GM23338 (cell line): ENCODE data around the gene SEPHS1. TPM values are rescaled to one million over a fixed set of nuclear protein-coding genes. Genes with fewer than 3 reads are reported as not detected.

Source experiments
- ATAC-seq: fragments of 200-7000 bp; cut with Tn5 transposase; 3 replicates; pipeline ENCODE4 v1.9.1; 2020
- DNase-seq: peaks from one replicate; pipeline ENCODE4 v3.0.0-alpha.2; 2015; ENCODE audit warnings: low spot score
- H2AFZ ChIP-seq: fragments of 200-600 bp; sonication (generic); 2 replicates; pipeline ENCODE4 v1.8.0; 2016; ENCODE audit warnings: antibody characterized with exemption, mild to moderate bottlenecking, moderate library complexity
- H3F3A ChIP-seq: fragments of 200-600 bp; sonication (generic); replicated peaks from 2 replicates; pipeline ENCODE4 v1.8.0; 2017; ENCODE audit warnings: antibody characterized with exemption, mixed run types, low read depth
- H3K27ac ChIP-seq: fragments of 200-600 bp; sonication (generic); 2 replicates; pipeline ENCODE4 v1.6.1; 2016; ENCODE audit warnings: low read depth
- H3K27me3 ChIP-seq: fragments of 200-600 bp; sonication (generic); 2 replicates; pipeline ENCODE4 v1.8.0; 2016; ENCODE audit warnings: mild to moderate bottlenecking, mixed run types, moderate library complexity; ENCODE audit not compliant: insufficient read depth
- H3K36me3 ChIP-seq: fragments of 200-600 bp; sonication (generic); 2 replicates; pipeline ENCODE4 v1.8.0; 2016; ENCODE audit warnings: mild to moderate bottlenecking; ENCODE audit not compliant: insufficient read depth
- H3K4me1 ChIP-seq: fragments of 200-600 bp; sonication (generic); 2 replicates; pipeline ENCODE4 v1.8.0; 2016; ENCODE audit warnings: mild to moderate bottlenecking, moderate library complexity; ENCODE audit not compliant: insufficient read depth
- H3K4me2 ChIP-seq: fragments of 200-600 bp; sonication (generic); 2 replicates; pipeline ENCODE4 v1.7.1; 2017; ENCODE audit warnings: mixed run types
- H3K4me3 ChIP-seq: fragments of 200-600 bp; sonication (generic); 2 replicates; pipeline ENCODE4 v1.6.1; 2016; ENCODE audit warnings: mixed run types
- H3K79me2 ChIP-seq: fragments of 200-600 bp; sonication (generic); replicated peaks from 2 replicates; pipeline ENCODE4 v1.8.0; 2017; ENCODE audit warnings: mild to moderate bottlenecking; ENCODE audit not compliant: insufficient read depth
- H3K9me2 ChIP-seq: fragments of 200-600 bp; sonication (generic); 2 replicates; pipeline ENCODE4 v1.8.0; 2017; ENCODE audit not compliant: insufficient read depth
- H4K20me1 ChIP-seq: fragments of 200-600 bp; sonication (generic); replicated peaks from 2 replicates; pipeline ENCODE4 v1.8.0; 2017; ENCODE audit warnings: mild to moderate bottlenecking; ENCODE audit not compliant: insufficient read depth
- H3K27ac Mint-ChIP-seq: 2 replicates; pipeline ENCODE4 v1.8.0; 2020; ENCODE audit warnings: inconsistent platforms, mild to moderate bottlenecking, moderate library complexity, mixed read lengths
- H3K27me3 Mint-ChIP-seq: 3 replicates; pipeline ENCODE4 v1.8.0; 2022; ENCODE audit warnings: low read depth, mild to moderate bottlenecking, moderate library complexity, mixed read lengths, inconsistent platforms; ENCODE audit not compliant: insufficient read depth, poor library complexity
- H3K36me3 Mint-ChIP-seq: 3 replicates; pipeline ENCODE4 v1.8.0; 2021; ENCODE audit warnings: low read depth, mild to moderate bottlenecking, inconsistent platforms, moderate library complexity, mixed read lengths
- H3K4me1 Mint-ChIP-seq: 3 replicates; pipeline ENCODE4 v1.8.0; 2020; ENCODE audit warnings: mild to moderate bottlenecking, inconsistent platforms, mixed read lengths
- H3K4me3 Mint-ChIP-seq: 3 replicates; pipeline ENCODE4 v1.8.0; 2021; ENCODE audit warnings: moderate library complexity, mild to moderate bottlenecking, inconsistent platforms, mixed read lengths
- H3K9me3 Mint-ChIP-seq: 3 replicates; pipeline ENCODE4 v1.8.0; 2020; ENCODE audit warnings: moderate library complexity, mild to moderate bottlenecking, inconsistent platforms, mixed read lengths
- CREB1 ChIP-seq: fragments of 250-450 bp; sonication (Bioruptor Pico); IDR thresholded peaks from 2 replicates; pipeline ENCODE4 v1.5.0; 2020; ENCODE audit warnings: low read depth, mild to moderate bottlenecking, moderate library complexity
- EZH2phosphoT487 ChIP-seq: fragments of 200-600 bp; sonication (generic); IDR thresholded peaks from one replicate; pipeline ENCODE4 v1.8.1; 2018; ENCODE audit warnings: antibody characterized with exemption; ENCODE audit not compliant: unreplicated experiment
- JUNB ChIP-seq: IDR thresholded peaks from one replicate; pipeline ENCODE4 v1.6.1; 2016; ENCODE audit warnings: antibody characterized with exemption; ENCODE audit not compliant: unreplicated experiment
- NANOG ChIP-seq: IDR thresholded peaks from 2 replicates; pipeline ENCODE4 v1.6.1; 2016; ENCODE audit warnings: antibody characterized with exemption, borderline replicate concordance
- POLR2AphosphoS5 ChIP-seq: IDR thresholded peaks from 2 replicates; pipeline ENCODE4 v1.6.1; 2016; ENCODE audit warnings: antibody characterized with exemption, low read depth
- REST ChIP-seq: IDR thresholded peaks from one replicate; pipeline ENCODE4 v1.6.1; 2018; ENCODE audit warnings: antibody characterized with exemption; ENCODE audit not compliant: unreplicated experiment
- STAT1 ChIP-seq: IDR thresholded peaks from one replicate; pipeline ENCODE4 v1.6.1; 2016; ENCODE audit warnings: antibody characterized with exemption; ENCODE audit not compliant: unreplicated experiment
- ZNF114 ChIP-seq: fragments of 250-450 bp; sonication (Bioruptor Pico); IDR thresholded peaks from 2 replicates; pipeline ENCODE4 v1.5.0; 2020; ENCODE audit warnings: mild to moderate bottlenecking, moderate library complexity
- ZNF331 ChIP-seq: fragments of 250-450 bp; sonication (Bioruptor Pico); IDR thresholded peaks from 2 replicates; pipeline ENCODE4 v1.5.0; 2020; ENCODE audit warnings: low read depth, mild to moderate bottlenecking, moderate library complexity
- polyA plus RNA-seq: library from polyadenylated mRNA; unstranded; fragments of >200 nt; fragmentation: Nextera tagmentation; extraction: Ambion mirVana; gene quantifications from 2 replicates; pipeline ENCODE4 v1.2.1, GENCODE V29; 2016
- total RNA-seq: library from RNA; depleted of rRNA; stranded (reverse); fragments of >200 nt; shearing (Covaris generic); gene quantifications from 2 replicates; pipeline ENCODE4 v1.2.3, GENCODE V29; 2014
- TF ChIP-seq, protein P1 (sequence below): IDR thresholded peaks from 2 replicates; pipeline ENCODE4 v1.6.1; 2016; ENCODE audit warnings: antibody characterized with exemption
- TF ChIP-seq, protein P2 (sequence below), 2 experiments: fragments of 200-600 bp in 1 of 2; sonication (generic) in 1 of 2; conservative IDR thresholded peaks; 2 replicates each; pipeline versions ENCODE4 v1.5.1 to v1.6.1; 2016 to 2017; ENCODE audit warnings: antibody characterized with exemption in 2 of 2, low read depth in 2 of 2, mild to moderate bottlenecking in 2 of 2, moderate library complexity in 1 of 2

The SEPHS1 gene
- total and polyA plus RNA-seq, 2 experiments from 2014 or later: 260 to 609 TPM

DNA sequence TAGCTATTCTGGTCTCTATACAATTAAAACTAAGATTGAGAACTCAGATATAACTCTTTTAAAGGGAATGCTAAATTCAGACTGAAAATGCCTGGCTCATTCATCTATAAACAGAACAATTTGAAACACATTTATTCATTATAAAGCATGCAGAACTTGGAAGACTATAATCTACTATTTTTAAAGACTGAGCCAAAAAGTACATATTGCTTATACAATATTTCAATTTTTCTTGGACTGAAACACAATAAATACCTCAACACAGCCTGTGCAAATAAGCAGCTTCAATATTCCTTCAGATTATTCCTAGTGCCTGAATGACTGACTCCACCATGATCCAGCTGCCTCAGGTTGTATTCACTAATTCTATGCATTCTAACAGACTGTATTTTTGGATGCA is 32.7 kb downstream of the SEPHS1 start:
- Histone ChIP-seq H3F3A (peaks cover 51% of the 10 kb centered on the region), H3K9me2 (no peaks in the 10 kb centered on the region), H3K27me3 (no peaks in the 10 kb centered on the region), H4K20me1 (0 out of 2 replicates have a peak, but pooled peaks cover 9% of the 10 kb centered on the region), H2AFZ (no peak overlapping the region), H3K4me2 (no peak overlapping the region), H3K4me3 (no peak overlapping the region), H3K36me3 (peaks cover 18% of the 10 kb centered on the region), H3K27ac (peak overlapping the region; percentile 29; the same call in 1 of the 2 replicates), H3K4me1 (no peaks in the 10 kb centered on the region; the same call in 1 of the 2 replicates), H3K79me2 (no peaks in the 10 kb centered on the region)
- TF ChIP-seq, protein P1, sequence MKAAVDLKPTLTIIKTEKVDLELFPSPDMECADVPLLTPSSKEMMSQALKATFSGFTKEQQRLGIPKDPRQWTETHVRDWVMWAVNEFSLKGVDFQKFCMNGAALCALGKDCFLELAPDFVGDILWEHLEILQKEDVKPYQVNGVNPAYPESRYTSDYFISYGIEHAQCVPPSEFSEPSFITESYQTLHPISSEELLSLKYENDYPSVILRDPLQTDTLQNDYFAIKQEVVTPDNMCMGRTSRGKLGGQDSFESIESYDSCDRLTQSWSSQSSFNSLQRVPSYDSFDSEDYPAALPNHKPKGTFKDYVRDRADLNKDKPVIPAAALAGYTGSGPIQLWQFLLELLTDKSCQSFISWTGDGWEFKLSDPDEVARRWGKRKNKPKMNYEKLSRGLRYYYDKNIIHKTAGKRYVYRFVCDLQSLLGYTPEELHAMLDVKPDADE: no peak
- no peak overlapping the region for H3K4me3 Mint-ChIP-seq
- peaks cover 31% of the 10 kb centered on the region for H3K27me3 Mint-ChIP-seq
- H3K27ac Mint-ChIP-seq: no peak overlapping the region
- ATAC-seq: no peak
- H3K9me3 Mint-ChIP-seq: no peaks in the 10 kb centered on the region
- peaks cover 40% of the 10 kb centered on the region for H3K36me3 Mint-ChIP-seq
- H3K4me1 Mint-ChIP-seq: peaks cover 9% of the 10 kb centered on the region
- no peak for DNase-seq

GRCh38 chr10:13311177-13311575 is 36.9 kb downstream of the SEPHS1 start:
- Histone ChIP-seq H3K27me3 (no peaks in the 10 kb centered on the region), H3K9me2 (no peaks in the 10 kb centered on the region), H3K79me2 (no peaks in the 10 kb centered on the region), H3K36me3 (no peaks in the 10 kb centered on the region), H3K4me1 (no peaks in the 10 kb centered on the region), H3K27ac (no peak overlapping the region), H4K20me1 (no peaks in the 10 kb centered on the region), H2AFZ (no peak overlapping the region), H3K4me2 (no peak overlapping the region), H3K4me3 (no peak overlapping the region), H3F3A (peaks cover 17% of the 10 kb centered on the region; the same call in 1 of the 2 replicates)
- no peaks in the 10 kb centered on the region for H3K9me3 Mint-ChIP-seq
- peaks cover 7% of the 10 kb centered on the region for H3K4me1 Mint-ChIP-seq
- H3K27me3 Mint-ChIP-seq: peaks cover 17% of the 10 kb centered on the region
- H3K4me3 Mint-ChIP-seq: no peak overlapping the region
- TF ChIP-seq, protein P2, sequence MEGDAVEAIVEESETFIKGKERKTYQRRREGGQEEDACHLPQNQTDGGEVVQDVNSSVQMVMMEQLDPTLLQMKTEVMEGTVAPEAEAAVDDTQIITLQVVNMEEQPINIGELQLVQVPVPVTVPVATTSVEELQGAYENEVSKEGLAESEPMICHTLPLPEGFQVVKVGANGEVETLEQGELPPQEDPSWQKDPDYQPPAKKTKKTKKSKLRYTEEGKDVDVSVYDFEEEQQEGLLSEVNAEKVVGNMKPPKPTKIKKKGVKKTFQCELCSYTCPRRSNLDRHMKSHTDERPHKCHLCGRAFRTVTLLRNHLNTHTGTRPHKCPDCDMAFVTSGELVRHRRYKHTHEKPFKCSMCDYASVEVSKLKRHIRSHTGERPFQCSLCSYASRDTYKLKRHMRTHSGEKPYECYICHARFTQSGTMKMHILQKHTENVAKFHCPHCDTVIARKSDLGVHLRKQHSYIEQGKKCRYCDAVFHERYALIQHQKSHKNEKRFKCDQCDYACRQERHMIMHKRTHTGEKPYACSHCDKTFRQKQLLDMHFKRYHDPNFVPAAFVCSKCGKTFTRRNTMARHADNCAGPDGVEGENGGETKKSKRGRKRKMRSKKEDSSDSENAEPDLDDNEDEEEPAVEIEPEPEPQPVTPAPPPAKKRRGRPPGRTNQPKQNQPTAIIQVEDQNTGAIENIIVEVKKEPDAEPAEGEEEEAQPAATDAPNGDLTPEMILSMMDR (conservative IDR thresholded peaks at IDR 0.05; ENCODE audit: low read depth in 2 of 2): no peak
- TF ChIP-seq EZH2phosphoT487 (no peak), ZNF331 (no peak), REST (no peak), JUNB (no peak), CREB1 (no peak), ZNF114 (no peak), STAT1 (no peak), NANOG (no peak), POLR2AphosphoS5 (no peak)
- TF ChIP-seq, protein P1: no peak
- ATAC-seq (no peak), DNase-seq (no peak)
- H3K36me3 Mint-ChIP-seq: peaks cover 4% of the 10 kb centered on the region; the same call in 1 of the 3 replicates
- no peak overlapping the region for H3K27ac Mint-ChIP-seq
